K562 (cell line): ENCODE measurements around the gene ADM5. TPM values are rescaled to one million over a fixed set of nuclear protein-coding genes. Genes with fewer than 3 reads are reported as not detected.
A peak's percentile ranks its signal among the peaks of the same experiment; 100 is the strongest.

Experiments
- ATF6 ChIP-seq: sonication (generic); formaldehyde crosslinking; IDR thresholded peaks from 2 replicates; pipeline ENCODE4 v1.4.0; 2020; ENCODE audit warnings: mild to moderate bottlenecking, missing genetic modification reagents
- BHLHE40 ChIP-seq: IDR thresholded peaks from 2 replicates; pipeline ENCODE4 v1.6.1; 2011; ENCODE audit warnings: low read length, improper control_type of control experiment
- CGGBP1 ChIP-seq: fragments of 250-450 bp; sonication (Bioruptor Pico); IDR thresholded peaks from 2 replicates; pipeline ENCODE4 v1.9.0; 2021; ENCODE audit warnings: mild to moderate bottlenecking
- CREB5 ChIP-seq: fragments of 250-450 bp; sonication (Bioruptor Pico); IDR thresholded peaks from 2 replicates; pipeline ENCODE4 v1.5.0; 2020; ENCODE audit warnings: mild to moderate bottlenecking
- EZH2 ChIP-seq: IDR thresholded peaks from 2 replicates; pipeline ENCODE4 v1.6.1; 2012; ENCODE audit warnings: low read depth, mild to moderate bottlenecking, inconsistent platforms, low read length, borderline replicate concordance
- FOXK2 ChIP-seq, 2 experiments: fragments of 450-650 bp; IDR thresholded peaks in 1 of 2; conservative IDR thresholded peaks in 1 of 2; 2 replicates each; pipeline ENCODE4 v1.6.1; 2016; ENCODE audit warnings: low read depth in 2 of 2, mild to moderate bottlenecking in 1 of 2
- KLF1 ChIP-seq: fragments of 450-650 bp; IDR thresholded peaks from 2 replicates; pipeline ENCODE4 v1.6.1; 2016; ENCODE audit warnings: missing genetic modification characterization, missing compliant biosample characterization
- MCM3 ChIP-seq: fragments of 450-650 bp; IDR thresholded peaks from 2 replicates; pipeline ENCODE4 v1.6.1; 2016
- SAFB2 ChIP-seq: fragments of 200-400 bp; formaldehyde crosslinking; IDR thresholded peaks from 2 replicates; pipeline ENCODE4 v1.6.1; 2018; ENCODE audit warnings: borderline replicate concordance, low read length, low read depth, moderate library complexity; ENCODE audit not compliant: severe bottlenecking
- SMARCB1 ChIP-seq: IDR thresholded peaks from 2 replicates; pipeline ENCODE4 v1.6.1; 2011; ENCODE audit warnings: improper control_type of control experiment, low read depth; ENCODE audit not compliant: insufficient read length
- USF2 ChIP-seq: sonication (generic); formaldehyde crosslinking; IDR thresholded peaks from 2 replicates; pipeline ENCODE4 v1.5.0; 2020; ENCODE audit warnings: missing genetic modification reagents
- ZNF318 ChIP-seq, 2 experiments: fragments of 450-650 bp; IDR thresholded peaks; 2 replicates each; pipeline ENCODE4 v1.6.1; 2016; ENCODE audit warnings: mild to moderate bottlenecking in 2 of 2, borderline replicate concordance in 1 of 2, low read depth in 1 of 2, moderate library complexity in 1 of 2
- ZNF644 ChIP-seq: fragments of 200-800 bp; sonication (Bioruptor generic); IDR thresholded peaks from 2 replicates; pipeline ENCODE4 v1.6.1; 2016; ENCODE audit warnings: low read depth, missing genetic modification characterization, missing compliant biosample characterization
- ZNF830 ChIP-seq: fragments of 250-450 bp; sonication (Bioruptor Pico); IDR thresholded peaks from 2 replicates; pipeline ENCODE4 v1.5.0; 2021; ENCODE audit warnings: mild to moderate bottlenecking
- polyA plus RNA-seq, 8 experiments: library from polyadenylated mRNA; depleted of rRNA in 4 of 8; stranded (reverse) in 5 of 8; unstranded in 3 of 8; fragments of >200 nt; fragmentation: Nextera tagmentation in 2 of 8; fragmentation: Illumina TruSeq in 1 of 8; extraction: Ambion mirVana in 2 of 8; extraction: Trizol in 1 of 8; gene quantifications; 2 replicates each; pipeline versions ENCODE4 v1.2.1 to v1.2.3, GENCODE V29; 2011 to 2014; ENCODE audit warnings: inconsistent platforms in 1 of 8, missing spikeins in 1 of 8
- total RNA-seq, 7 experiments: library from RNA; depleted of rRNA in 6 of 7; stranded (reverse); fragments of >200 nt in 6 of 7; fragmentation: Illumina TruSeq in 2 of 7; extraction: Trizol in 2 of 7; gene quantifications; 2 replicates each; pipeline versions ENCODE4 v1.2.1 to v1.2.3, GENCODE V29; 2011 to 2021; ENCODE audit warnings: low replicate concordance in 1 of 7

The ADM5 gene
- total and polyA plus RNA-seq, 9 of the 15 experiments (the other 6 are each of a cell fraction or from before 2014, with no cell fraction given), result 0.13 to 8.4 (median 2.0) TPM; not detected in 1

GRCh38 chr19:49677231-49677900, 12.0 kb upstream of the ADM5 start, which contains the start of gene PRMT1 (continued):
- TF ChIP-seq KLF1, result 0 out of 2 replicates have a peak, but pooled peaks have one; percentile 23
- peak; percentile 60; the same call in 1 of the 2 replicates for TF ChIP-seq BHLHE40
- peak; percentile 90; the same call in 1 of the 2 replicates for TF ChIP-seq ZNF830 (CRISPR knock-in tag)
- no peak for TF ChIP-seq MCM3
- peak; percentile 32; the same call in 1 of the 2 replicates for TF ChIP-seq CGGBP1
- no peak for TF ChIP-seq ATF6 (CRISPR knock-in tag)
- TF ChIP-seq FOXK2 (conservative IDR thresholded peaks at IDR 0.05 in 1 of 2, IDR thresholded peaks at IDR 0.05 in 1 of 2; ENCODE audit: low read depth in 2 of 2), result peak in 1 of 2 experiments; percentile 64; a peak in 2 of 4 replicates
- no peak for TF ChIP-seq SAFB2
- TF ChIP-seq CREB5, result no peak
- no peak for TF ChIP-seq ZNF318 (IDR thresholded peaks at IDR 0.05; ENCODE audit: borderline replicate concordance in 1 of 2, low read depth in 1 of 2)
- peak; percentile 81 for TF ChIP-seq USF2 (CRISPR knock-in tag)
- TF ChIP-seq ZNF644, result no peak
- TF ChIP-seq SMARCB1, result peak; percentile 31
- no peak for TF ChIP-seq EZH2
